Coronary artery (tissue), 2 donors: Measurements from ENCODE around the gene KIF5B.
"Not testable (repeated sequence)": the region's sequence is repeated elsewhere in the genome, so short reads cannot be mapped to it uniquely, and the experiment has no call there.

ENCODE experiments used
- DNase-seq: peaks from one replicate; pipeline ENCODE4 v3.0.0-alpha.2; 2017; ENCODE audit warnings: low spot score
- H3K27ac ChIP-seq, 2 donors: fragments of 200-600 bp; sonication (generic); one replicate each; pipeline ENCODE4 v1.5.1; 2016 to 2019
- H3K4me3 ChIP-seq: fragments of 200-600 bp; sonication (generic); 2 replicates; pipeline ENCODE4 v1.5.1; 2016; ENCODE audit warnings: mild to moderate bottlenecking, moderate library complexity
- CTCF ChIP-seq: fragments of 200-600 bp; sonication (generic); IDR thresholded peaks from one replicate; pipeline ENCODE4 v1.5.1; 2019; ENCODE audit warnings: antibody characterized with exemption

The KIF5B gene

GRCh38 chr10:32049113-32049512, 7.1 kb downstream of the KIF5B start:
- Histone ChIP-seq H3K4me3 (no peak overlapping the region), H3K27ac (no peak overlapping the region)
- DNase-seq: no peak
- no peak for TF ChIP-seq CTCF

GRCh38 chr10:32048282-32048681, 7.9 kb downstream of the KIF5B start:
- no peak for DNase-seq
- TF ChIP-seq CTCF: no peak
- H3K27ac ChIP-seq: no peak overlapping the region
- H3K4me3 ChIP-seq: no peak overlapping the region

- TF ChIP-seq CTCF: no peak
- Histone ChIP-seq H3K27ac (no peak overlapping the region), H3K4me3 (no peak overlapping the region)
- no peak for DNase-seq
These were observed 8.3 kb downstream of the KIF5B start for GRCh38 chr10:32047881-32048280.

GRCh38 chr10:32046151-32046550, 10.1 kb downstream of the KIF5B start:
- no peak overlapping the region for H3K4me3 ChIP-seq
- no peak for DNase-seq
- no peak for TF ChIP-seq CTCF
- no peak overlapping the region for H3K27ac ChIP-seq

GRCh38 chr10:32042730-32043129, 13.5 kb downstream of the KIF5B start:
- not testable (repeated sequence) for H3K4me3 ChIP-seq, H3K27ac ChIP-seq, DNase-seq

- H3K4me3 ChIP-seq: no peak overlapping the region
- H3K27ac ChIP-seq: peak overlapping the region in 1 of 2 donors; percentile 3
- TF ChIP-seq CTCF: no peak
- DNase-seq: no peak
These were observed 14.8 kb downstream of the KIF5B start for GRCh38 chr10:32041290-32042028.

GRCh38 chr10:32039734-32040133, 16.5 kb downstream of the KIF5B start:
- no peak for DNase-seq
- Histone ChIP-seq H3K4me3 (no peak overlapping the region), H3K27ac (no peak overlapping the region)
- no peak for TF ChIP-seq CTCF
